IMR-90 (cell line): ENCODE measurements around the gene HSD3B1. TPM values are rescaled to one million over a fixed set of nuclear protein-coding genes. Genes with fewer than 3 reads are reported as not detected.

ENCODE experiments used
- ATAC-seq: fragments of 200-7000 bp; cut with Tn5 transposase; 2 replicates; pipeline ENCODE4 v1.9.1; 2020; ENCODE audit warnings: low read depth, mild to moderate bottlenecking, moderate library complexity
- BruUV-seq: library from RNA; stranded (reverse); fragments of 400-500 nt; replicated peaks from 2 replicates; lab custom pipeline; 2021; lab: Mats Ljungman, UMichigan
- CTCF ChIA-PET: fragments of 300-600 bp; formaldehyde crosslinking; extraction: SDS; loops from one replicate; lab custom pipeline; 2021; ENCODE audit warnings: antibody characterized with exemption; lab: Yijun Ruan, JAX
- POLR2A ChIA-PET: fragments of 300-600 bp; sonication (Branson Sonifier 250); formaldehyde crosslinking; loops from one replicate; lab custom pipeline; 2022; ENCODE audit warnings: antibody characterized with exemption; ENCODE audit not compliant: unreplicated experiment; lab: Charles Lee
- DNase-seq: peaks from one replicate; pipeline ENCODE4 v3.0.0; 2013
- H2AFZ ChIP-seq: replicated peaks from 2 replicates; pipeline ENCODE3; 2013; ENCODE audit warnings: low read length, mild to moderate bottlenecking; ENCODE audit not compliant: poor library complexity
- H2AK5ac ChIP-seq: 2 replicates; pipeline ENCODE4 v1.6.1; 2013; ENCODE audit warnings: low read depth, low read length, inconsistent platforms
- H2AK9ac ChIP-seq: replicated peaks from 2 replicates; pipeline ENCODE3; 2013; ENCODE audit warnings: mild to moderate bottlenecking, low read depth, low read length, moderate library complexity; ENCODE audit not compliant: poor library complexity
- H2BK120ac ChIP-seq: 2 replicates; pipeline ENCODE4 v1.6.1; 2013; ENCODE audit warnings: low read depth, low read length, inconsistent platforms
- H2BK15ac ChIP-seq: 3 replicates; pipeline ENCODE4 v1.6.1; 2013; ENCODE audit warnings: low read depth, low read length, inconsistent platforms
- H2BK20ac ChIP-seq: 2 replicates; pipeline ENCODE4 v1.6.1; 2013; ENCODE audit warnings: low read depth, mild to moderate bottlenecking, inconsistent platforms, low read length, moderate library complexity
- H2BK5ac ChIP-seq: 2 replicates; pipeline ENCODE4 v1.6.1; 2013; ENCODE audit warnings: mild to moderate bottlenecking, low read depth, low read length, inconsistent platforms; ENCODE audit not compliant: poor library complexity, severe bottlenecking
- H3K14ac ChIP-seq: replicated peaks from 2 replicates; pipeline ENCODE4 v1.6.1; 2013; ENCODE audit warnings: low read depth, low read length, inconsistent platforms
- H3K18ac ChIP-seq: 2 replicates; pipeline ENCODE4 v1.6.1; 2013; ENCODE audit warnings: low read depth, low read length, control low read depth
- H3K23ac ChIP-seq: 2 replicates; pipeline ENCODE4 v1.6.1; 2013; ENCODE audit warnings: low read depth, low read length, inconsistent platforms
- H3K27ac ChIP-seq: 2 replicates; pipeline ENCODE4 v1.5.1; 2013; ENCODE audit warnings: mild to moderate bottlenecking, control low read depth, low read length; ENCODE audit not compliant: insufficient read depth
- H3K27me3 ChIP-seq: 2 replicates; pipeline ENCODE4 v1.6.1; 2013; ENCODE audit warnings: low read length; ENCODE audit not compliant: control insufficient read depth, insufficient read depth
- H3K36me3 ChIP-seq: 2 replicates; pipeline ENCODE4 v1.6.1; 2013; ENCODE audit warnings: low read length, mixed read lengths; ENCODE audit not compliant: control insufficient read depth, insufficient read depth
- H3K4ac ChIP-seq: 2 replicates; pipeline ENCODE4 v1.6.1; 2013; ENCODE audit warnings: low read depth, low read length, inconsistent platforms
- H3K4me1 ChIP-seq: 2 replicates; pipeline ENCODE4 v1.6.1; 2013; ENCODE audit warnings: low read length, mixed read lengths; ENCODE audit not compliant: control insufficient read depth, insufficient read depth
- H3K4me2 ChIP-seq: 2 replicates; pipeline ENCODE4 v1.6.1; 2013; ENCODE audit warnings: low read depth, mild to moderate bottlenecking, control low read depth, low read length, moderate library complexity
- H3K4me3 ChIP-seq: 2 replicates; pipeline ENCODE4 v1.5.1; 2013; ENCODE audit warnings: low read depth, mild to moderate bottlenecking, control low read depth, low read length, moderate library complexity; ENCODE audit not compliant: insufficient read depth
- H3K56ac ChIP-seq: 2 replicates; pipeline ENCODE4 v1.6.1; 2013; ENCODE audit warnings: low read length, inconsistent platforms; ENCODE audit not compliant: insufficient read depth; ENCODE audit errors: extremely low read depth
- H3K79me1 ChIP-seq, 2 experiments: 2 replicates each; pipeline ENCODE4 v1.6.1; 2013; ENCODE audit warnings: low read length in 2 of 2, inconsistent platforms in 1 of 2, low read depth in 1 of 2
- H3K9ac ChIP-seq: 2 replicates; pipeline ENCODE4 v1.6.1; 2013; ENCODE audit warnings: low read depth, low read length, control low read depth
- H3K9me1 ChIP-seq: 2 replicates; pipeline ENCODE4 v1.6.1; 2013; ENCODE audit warnings: low read length, inconsistent platforms; ENCODE audit not compliant: insufficient read depth
- H3K9me3 ChIP-seq: 2 replicates; pipeline ENCODE4 v1.6.1; 2013; ENCODE audit warnings: low read length; ENCODE audit not compliant: control insufficient read depth, insufficient read depth
- H4K20me1 ChIP-seq: 2 replicates; pipeline ENCODE4 v1.6.1; 2013; ENCODE audit warnings: low read length, inconsistent platforms; ENCODE audit not compliant: insufficient read depth
- H4K5ac ChIP-seq: 2 replicates; pipeline ENCODE4 v1.6.1; 2013; ENCODE audit warnings: mild to moderate bottlenecking, low read depth, low read length, control low read depth
- H4K8ac ChIP-seq, 2 experiments: 2 replicates each; pipeline ENCODE4 v1.6.1; 2013; ENCODE audit warnings: low read depth in 2 of 2, low read length in 2 of 2, control low read depth in 1 of 2, inconsistent platforms in 1 of 2
- H4K91ac ChIP-seq: 2 replicates; pipeline ENCODE4 v1.6.1; 2013; ENCODE audit warnings: low read depth, low read length, inconsistent platforms; ENCODE audit not compliant: insufficient read depth
- MXI1 ChIP-seq: IDR thresholded peaks from 2 replicates; pipeline ENCODE4 v1.6.1; 2012; ENCODE audit warnings: low read depth, mild to moderate bottlenecking, low read length, moderate library complexity, borderline replicate concordance
- NFE2L2 ChIP-seq: fragments of 150-350 bp; IDR thresholded peaks from 2 replicates; pipeline ENCODE4 v1.6.1; 2016; ENCODE audit warnings: low read depth, mild to moderate bottlenecking, low read length
- POLR2A ChIP-seq: IDR thresholded peaks from 2 replicates; pipeline ENCODE4 v1.6.1; 2012; ENCODE audit warnings: mild to moderate bottlenecking, low read depth, low read length
- RCOR1 ChIP-seq: IDR thresholded peaks from 2 replicates; pipeline ENCODE4 v1.6.1; 2012; ENCODE audit warnings: mild to moderate bottlenecking, low read length, improper control_type of control experiment; ENCODE audit not compliant: insufficient replicate concordance
- WGBS, 2 experiments: methylation state at CpG; one replicate each; pipeline versions ENCODE4 v1.1.5 to v1.1.7; 2013; ENCODE audit warnings: missing lambda C conversion rate in 2 of 2; ENCODE audit not compliant: insufficient read length in 1 of 2; ENCODE audit errors: extremely low coverage in 2 of 2; 5-methylcytosine and 5-hydroxymethylcytosine counted together
- dilution Hi-C: fragments of 300-500 bp; cut with HindIII; formaldehyde crosslinking; loops from one replicate; pipeline ENCODE4 v1.14.3; 2018; ENCODE audit warnings: low sequenced_read_pairs; ENCODE audit not compliant: unreplicated experiment
- in situ Hi-C: fragments of 300-500 bp; cut with MboI; formaldehyde crosslinking; loops from 3 replicates; pipeline ENCODE4 v1.14.3; 2019; ENCODE audit warnings: low sequenced_read_pairs, inconsistent platforms, mixed read lengths
- intact Hi-C: fragments of 100-400 bp; cut with micrococcal nuclease; formaldehyde crosslinking; loops from 2 replicates; pipeline ENCODE4 v1.10.0; 2022
- polyA plus RNA-seq, 3 experiments: library from polyadenylated mRNA; depleted of rRNA; stranded (reverse); fragments of >200 nt; gene quantifications; 2 replicates each; pipeline ENCODE4 v1.2.3, GENCODE V29; 2012; ENCODE audit warnings: low replicate concordance in 1 of 3
- total RNA-seq: library from RNA; depleted of rRNA; stranded (reverse); fragments of >200 nt; gene quantifications from 2 replicates; pipeline ENCODE4 v1.2.3, GENCODE V29; 2012
- TF ChIP-seq, protein P1 (sequence below): fragments of 150-350 bp; IDR thresholded peaks from 2 replicates; pipeline ENCODE4 v1.6.1; 2016; ENCODE audit warnings: low read depth, mild to moderate bottlenecking, low read length, moderate library complexity, borderline replicate concordance
- TF ChIP-seq, protein P2 (sequence below): conservative IDR thresholded peaks from 2 replicates; pipeline ENCODE4 v1.5.1; 2012; ENCODE audit warnings: mild to moderate bottlenecking, low read depth, low read length, improper control_type of control experiment

Gene HSD3B1
- total and polyA plus RNA-seq, 2 of the 4 experiments (the other 2 are of a cell fraction) = not detected

DNA sequence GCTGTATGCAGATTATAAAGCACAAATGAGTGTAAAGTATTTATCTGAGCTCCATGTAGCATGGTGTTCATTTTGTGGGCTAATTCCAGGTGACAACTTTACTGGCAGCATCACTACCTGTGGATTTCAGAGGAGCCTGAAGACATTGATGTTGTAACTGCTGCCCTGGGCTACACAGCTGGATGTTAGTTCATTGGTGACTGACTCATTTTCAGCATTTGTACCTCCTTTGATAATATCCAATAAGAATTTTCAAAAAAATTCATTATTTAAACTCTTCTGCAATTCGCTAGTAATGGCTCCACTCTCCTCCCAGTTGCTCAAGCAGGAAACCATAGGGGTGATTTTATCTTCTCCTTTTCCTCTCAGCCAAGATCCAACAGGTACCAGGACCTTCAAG lies 37.3 kb upstream of the HSD3B1 start:
- Histone ChIP-seq H3K4ac (no peak overlapping the region), H2BK20ac (no peak overlapping the region), H3K27ac (no peak overlapping the region), H3K9ac (no peak overlapping the region), H3K36me3 (no peaks in the 10 kb centered on the region), H4K5ac (no peak overlapping the region), H3K18ac (no peak overlapping the region), H4K20me1 (no peaks in the 10 kb centered on the region), H3K23ac (no peak overlapping the region), H2BK120ac (no peak overlapping the region), H3K4me3 (no peak overlapping the region), H3K56ac (no peak overlapping the region), H3K27me3 (no peaks in the 10 kb centered on the region), H2AK5ac (no peak overlapping the region), H3K9me3 (no peaks in the 10 kb centered on the region), H3K4me2 (no peak overlapping the region), H3K14ac (no peak overlapping the region), H3K9me1 (no peaks in the 10 kb centered on the region), H4K8ac (no peak overlapping the region), H3K79me1 (no peaks in the 10 kb centered on the region), H2BK15ac (no peak overlapping the region), H2AFZ (no peak overlapping the region), H2BK5ac (no peak overlapping the region), H3K4me1 (no peaks in the 10 kb centered on the region), H2AK9ac (no peak overlapping the region), H4K91ac (no peak overlapping the region)
- BruUV-seq = no TSS peak
- WGBS, 2 experiments = no CpG with 5 or more reads among the region's 1 CpG
- TF ChIP-seq NFE2L2 (no peak), MXI1 (no peak), RCOR1 (no peak), POLR2A (no peak)
- TF ChIP-seq, protein P1, sequence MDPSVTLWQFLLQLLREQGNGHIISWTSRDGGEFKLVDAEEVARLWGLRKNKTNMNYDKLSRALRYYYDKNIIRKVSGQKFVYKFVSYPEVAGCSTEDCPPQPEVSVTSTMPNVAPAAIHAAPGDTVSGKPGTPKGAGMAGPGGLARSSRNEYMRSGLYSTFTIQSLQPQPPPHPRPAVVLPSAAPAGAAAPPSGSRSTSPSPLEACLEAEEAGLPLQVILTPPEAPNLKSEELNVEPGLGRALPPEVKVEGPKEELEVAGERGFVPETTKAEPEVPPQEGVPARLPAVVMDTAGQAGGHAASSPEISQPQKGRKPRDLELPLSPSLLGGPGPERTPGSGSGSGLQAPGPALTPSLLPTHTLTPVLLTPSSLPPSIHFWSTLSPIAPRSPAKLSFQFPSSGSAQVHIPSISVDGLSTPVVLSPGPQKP = no peak
- TF ChIP-seq, protein P2, sequence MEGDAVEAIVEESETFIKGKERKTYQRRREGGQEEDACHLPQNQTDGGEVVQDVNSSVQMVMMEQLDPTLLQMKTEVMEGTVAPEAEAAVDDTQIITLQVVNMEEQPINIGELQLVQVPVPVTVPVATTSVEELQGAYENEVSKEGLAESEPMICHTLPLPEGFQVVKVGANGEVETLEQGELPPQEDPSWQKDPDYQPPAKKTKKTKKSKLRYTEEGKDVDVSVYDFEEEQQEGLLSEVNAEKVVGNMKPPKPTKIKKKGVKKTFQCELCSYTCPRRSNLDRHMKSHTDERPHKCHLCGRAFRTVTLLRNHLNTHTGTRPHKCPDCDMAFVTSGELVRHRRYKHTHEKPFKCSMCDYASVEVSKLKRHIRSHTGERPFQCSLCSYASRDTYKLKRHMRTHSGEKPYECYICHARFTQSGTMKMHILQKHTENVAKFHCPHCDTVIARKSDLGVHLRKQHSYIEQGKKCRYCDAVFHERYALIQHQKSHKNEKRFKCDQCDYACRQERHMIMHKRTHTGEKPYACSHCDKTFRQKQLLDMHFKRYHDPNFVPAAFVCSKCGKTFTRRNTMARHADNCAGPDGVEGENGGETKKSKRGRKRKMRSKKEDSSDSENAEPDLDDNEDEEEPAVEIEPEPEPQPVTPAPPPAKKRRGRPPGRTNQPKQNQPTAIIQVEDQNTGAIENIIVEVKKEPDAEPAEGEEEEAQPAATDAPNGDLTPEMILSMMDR = no peak
- intact Hi-C loops (no loop called here), in situ Hi-C loops (no loop called here), dilution Hi-C loops (no loop called here)
- DNase-seq = no peak
- ATAC-seq = no peak
- ChIA-PET CTCF (no interaction called here), POLR2A (no interaction called here)
